Natural killer cell treated with Interleukin-12 subunit alpha and Interleukin-12 subunit beta and Interleukin-15 and Interleukin-18, amount 100 ng/mL, for 72 hours (primary cell): ENCODE data around the gene CUX1. TPM values are rescaled to one million over a fixed set of nuclear protein-coding genes. Genes with fewer than 3 reads are reported as not detected.
"Not testable (repeated sequence)": the region's sequence is repeated elsewhere in the genome, so short reads cannot be mapped to it uniquely, and the experiment has no call there.

Source experiments
- ATAC-seq, 2 donors: fragments of 150-1000 bp; cut with Tn5 transposase in 1 of 2; sonication (Bioruptor Pico), chemical (Tn5 transposase) in 1 of 2; 2 replicates each; pipeline ENCODE4 v1.10.0; 2021
- DNase-seq: peaks from one replicate; pipeline ENCODE4 v3.0.0; 2022; ENCODE audit warnings: low spot score
- H3K27ac Mint-ChIP-seq, 2 donors: 1 replicate in 1 of 2; 2 replicates in 1 of 2; pipeline ENCODE4 v1.8.0; 2022; ENCODE audit warnings: mixed read lengths in 2 of 2, mild to moderate bottlenecking in 1 of 2, moderate library complexity in 1 of 2
- H3K27me3 Mint-ChIP-seq, 2 donors: 1 replicate in 1 of 2; 2 replicates in 1 of 2; pipeline ENCODE4 v1.8.0; 2022; ENCODE audit warnings: mixed read lengths in 2 of 2
- H3K36me3 Mint-ChIP-seq: one replicate; pipeline ENCODE4 v1.8.0; 2022; ENCODE audit warnings: mixed read lengths
- H3K4me1 Mint-ChIP-seq, 2 donors: 1 replicate in 1 of 2; 2 replicates in 1 of 2; pipeline ENCODE4 v1.8.0; 2022; ENCODE audit warnings: low read depth in 2 of 2, mixed read lengths in 2 of 2, mild to moderate bottlenecking in 1 of 2
- H3K4me3 Mint-ChIP-seq: one replicate; pipeline ENCODE4 v1.8.0; 2022; ENCODE audit warnings: mixed read lengths
- H3K9me3 Mint-ChIP-seq: 2 replicates; pipeline ENCODE4 v1.8.0; 2022; ENCODE audit warnings: mixed read lengths
- total RNA-seq, 2 donors: library from RNA; stranded (reverse); gene quantifications; one replicate each; pipeline ENCODE4 v1.2.3, GENCODE V29; 2022

Gene CUX1
- total RNA-seq, 2 donors from 2014 or later = 25.2 to 28.5 TPM

DNA sequence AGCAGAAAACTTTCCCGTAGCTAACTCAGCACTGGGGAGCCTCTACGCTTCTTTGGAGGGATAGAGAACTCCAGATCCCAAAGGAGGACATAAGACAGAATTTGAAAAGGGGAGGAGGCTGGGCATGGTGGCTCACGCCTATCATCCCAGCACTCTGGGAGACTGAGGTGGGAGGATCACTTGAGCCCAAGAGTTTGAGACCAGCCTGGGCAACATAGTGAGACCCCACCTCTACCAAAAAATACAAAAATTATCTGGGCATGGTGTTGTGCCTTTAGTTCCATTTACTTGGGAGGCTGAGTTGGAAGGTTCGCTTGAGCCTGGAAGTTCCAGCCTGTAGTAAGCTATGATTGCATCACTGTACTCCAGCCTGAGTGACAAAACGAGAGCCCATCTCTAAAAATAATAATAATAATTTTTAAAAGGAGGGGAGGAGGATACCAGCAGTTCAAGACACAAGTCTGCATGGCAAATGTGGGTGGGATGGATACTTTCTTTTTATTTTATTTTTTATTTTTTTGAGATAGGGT lies 303.3 kb downstream of the CUX1 start:
- no peaks in the 10 kb centered on the region for H3K9me3 Mint-ChIP-seq
- H3K27ac Mint-ChIP-seq = no peak overlapping the region
- ATAC-seq = no peak
- peaks cover 5% of the 10 kb centered on the region for H3K36me3 Mint-ChIP-seq
- DNase-seq = no peak
- no peak overlapping the region for H3K4me3 Mint-ChIP-seq
- no peaks in the 10 kb centered on the region for H3K27me3 Mint-ChIP-seq
- peaks cover 9% of the 10 kb centered on the region in 2 donors for H3K4me1 Mint-ChIP-seq

DNA sequence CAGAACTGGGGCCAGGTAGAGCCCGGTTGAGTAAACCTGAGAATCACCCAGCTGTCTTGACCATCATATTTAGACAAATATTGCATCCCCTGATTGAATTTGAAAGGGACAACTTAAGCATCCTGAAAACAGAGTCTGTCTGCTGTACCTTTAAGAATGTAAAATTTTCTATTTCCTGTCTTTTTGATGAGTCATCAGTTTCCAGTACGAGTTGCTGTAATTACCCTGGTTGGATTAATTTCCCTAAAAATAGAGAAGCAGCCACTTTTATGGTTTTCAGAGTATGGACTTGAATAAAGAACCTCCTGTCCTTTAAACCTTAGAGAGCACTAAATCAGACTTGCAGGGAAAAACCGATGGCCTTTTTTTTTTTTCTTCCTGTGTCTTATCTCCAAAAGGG lies 304.6 kb downstream of the CUX1 start:
- H3K4me3 Mint-ChIP-seq = no peak overlapping the region
- ATAC-seq = peak in 1 of 2 donors; percentile 43

DNA sequence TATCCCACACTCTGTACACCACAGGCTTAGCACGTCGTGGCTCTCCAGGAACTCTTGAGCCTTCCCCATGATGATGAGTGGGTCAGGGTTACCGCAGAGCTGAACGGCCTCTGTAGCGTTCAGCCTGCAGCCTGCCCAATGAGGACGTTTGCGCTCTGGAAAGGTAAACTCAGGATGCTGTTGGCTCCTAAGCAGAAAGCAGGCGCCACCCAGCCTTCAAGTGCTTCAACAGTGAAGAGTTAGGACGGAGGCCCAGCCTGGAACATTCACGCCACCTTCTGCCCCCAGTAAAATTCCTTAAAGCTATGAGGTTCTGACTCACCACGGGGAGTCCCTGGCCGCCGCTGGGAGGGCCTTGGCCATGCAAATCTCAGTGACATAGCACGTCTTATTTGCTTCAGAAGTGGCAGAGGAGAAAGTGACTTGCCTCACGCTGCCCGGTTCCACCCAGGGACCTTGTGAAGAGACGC lies 307.7 kb downstream of the CUX1 start:
- Mint-ChIP-seq H3K27me3 (no peaks in the 10 kb centered on the region), H3K4me1 (peaks cover 9% of the 10 kb centered on the region in 2 donors), H3K4me3 (no peak overlapping the region), H3K27ac (no peak overlapping the region), H3K9me3 (no peaks in the 10 kb centered on the region), H3K36me3 (no peaks in the 10 kb centered on the region)
- ATAC-seq = no peak
- no peak for DNase-seq

More for the DNA sequence above, 304.6 kb downstream of the CUX1 start:
- Mint-ChIP-seq H3K27ac (peak overlapping the region; percentile 53 to 56), H3K9me3 (no peaks in the 10 kb centered on the region), H3K4me1 (peaks cover 9% of the 10 kb centered on the region in 2 donors), H3K27me3 (no peaks in the 10 kb centered on the region), H3K36me3 (no peaks in the 10 kb centered on the region)
- DNase-seq = no peak

DNA sequence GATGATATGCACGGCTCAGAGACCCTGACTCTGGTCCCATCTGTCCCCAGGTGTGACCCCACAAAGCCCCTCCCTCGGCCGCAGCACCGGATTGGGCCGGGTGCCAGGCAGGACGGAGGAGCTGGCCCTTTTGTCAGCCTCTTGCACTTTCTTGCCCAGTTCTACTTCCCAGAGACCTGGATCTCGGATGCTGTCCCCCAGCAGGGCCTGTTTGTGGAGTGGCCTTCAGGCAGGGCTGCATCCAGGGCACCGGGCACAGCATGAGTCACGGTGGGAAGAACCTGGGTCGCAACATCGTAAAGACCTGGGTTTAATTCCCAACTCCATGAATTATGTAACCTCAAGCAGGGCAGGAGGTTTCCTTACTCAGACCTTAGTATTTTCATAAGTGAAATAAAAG lies 310.9 kb downstream of the CUX1 start:
- ATAC-seq (no peak), DNase-seq (no peak)
- Mint-ChIP-seq H3K27ac (no peak overlapping the region), H3K27me3 (no peaks in the 10 kb centered on the region), H3K9me3 (no peaks in the 10 kb centered on the region), H3K36me3 (no peaks in the 10 kb centered on the region), H3K4me3 (no peak overlapping the region), H3K4me1 (peaks cover 0 to 3% of the 10 kb centered on the region in 2 donors)

DNA sequence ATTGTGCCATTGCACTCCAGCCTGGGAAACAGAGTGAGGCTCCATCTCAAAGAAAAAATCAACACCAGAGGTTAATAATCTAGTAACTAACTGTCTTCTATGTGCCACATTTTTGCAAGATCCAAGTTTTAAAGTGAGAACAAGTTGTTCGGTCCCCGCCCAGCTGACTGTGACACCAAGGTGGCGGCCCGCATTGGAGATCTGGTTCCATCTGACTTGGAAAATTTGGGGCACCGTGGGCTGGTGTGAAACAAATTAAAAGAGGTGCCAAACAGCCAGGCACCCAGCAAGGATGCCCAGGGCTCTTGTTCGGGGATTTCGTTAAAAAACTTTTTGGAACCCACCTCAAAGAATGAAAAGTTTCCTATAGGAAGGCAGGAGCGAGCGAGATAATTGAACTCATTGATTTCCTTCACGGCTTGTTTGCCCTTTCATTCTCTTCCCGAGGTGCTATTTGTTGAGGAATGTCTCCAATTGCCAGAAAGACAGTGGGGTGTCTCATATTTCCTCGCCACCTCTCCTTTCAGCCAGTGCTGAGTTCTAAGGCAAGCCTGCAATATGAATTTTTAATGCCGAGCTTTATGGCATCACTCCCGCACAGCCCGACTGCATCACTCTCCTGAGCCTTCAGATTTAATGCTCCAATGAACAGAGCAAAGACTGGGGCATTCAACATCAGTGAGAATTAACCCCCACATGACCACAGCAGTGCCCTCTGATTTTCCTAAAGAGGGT lies 312.4 kb downstream of the CUX1 start:
- Mint-ChIP-seq H3K4me1 (no peaks in the 10 kb centered on the region), H3K36me3 (no peaks in the 10 kb centered on the region), H3K27ac (no peak overlapping the region), H3K27me3 (no peaks in the 10 kb centered on the region), H3K9me3 (no peaks in the 10 kb centered on the region), H3K4me3 (no peak overlapping the region)
- no peak for DNase-seq
- no peak for ATAC-seq

DNA sequence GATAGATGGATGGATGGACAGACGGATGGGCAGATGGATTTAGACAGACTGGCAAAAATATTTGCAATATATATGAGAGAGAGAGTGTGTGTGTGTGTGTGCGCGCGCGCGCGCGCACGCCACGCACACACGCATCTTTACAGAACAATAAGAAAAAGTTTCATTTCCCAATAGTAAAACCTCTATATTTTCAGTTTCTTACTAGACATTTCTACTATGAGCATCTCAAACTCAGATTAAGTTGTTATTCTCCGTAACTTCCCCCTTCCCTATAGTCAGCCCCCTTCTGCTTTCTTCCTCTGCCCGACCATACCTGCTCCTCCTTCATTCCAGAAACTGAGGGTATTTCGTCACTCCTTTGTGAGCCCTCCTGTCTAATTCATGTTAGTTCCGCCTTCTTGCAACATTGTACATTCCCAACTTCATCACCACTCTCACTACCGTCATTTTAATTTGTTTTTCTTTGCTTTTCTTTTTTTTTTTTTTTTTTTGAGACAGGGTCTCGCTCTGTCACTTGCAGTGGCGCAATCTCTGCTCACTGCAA lies 314.9 kb downstream of the CUX1 start:
- no peaks in the 10 kb centered on the region for H3K27me3 Mint-ChIP-seq

DNA sequence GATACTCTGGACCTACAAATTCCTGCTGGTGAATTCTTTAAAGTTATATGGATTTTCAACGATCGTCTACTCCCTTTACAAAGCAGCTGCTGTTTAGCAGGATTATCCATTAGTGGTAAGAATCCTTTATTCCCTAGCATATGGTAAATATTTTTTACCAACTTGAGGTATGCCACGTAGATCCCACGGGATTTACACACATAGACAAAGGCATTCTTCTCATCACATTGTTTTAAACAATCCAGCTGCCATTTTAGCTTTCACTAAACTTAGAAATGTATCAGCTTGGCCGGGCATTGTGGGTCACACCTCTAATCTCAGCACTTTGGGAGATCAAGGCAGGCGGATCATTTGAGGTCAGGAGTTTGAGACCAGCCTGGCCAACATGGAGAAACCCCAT lies 321.2 kb downstream of the CUX1 start:
- Mint-ChIP-seq H3K36me3 (no peaks in the 10 kb centered on the region), H3K9me3 (no peaks in the 10 kb centered on the region), H3K4me1 (peaks cover 8% of the 10 kb centered on the region in 2 donors), H3K27ac (no peak overlapping the region), H3K27me3 (no peaks in the 10 kb centered on the region), H3K4me3 (no peak overlapping the region)
- DNase-seq = no peak
- no peak for ATAC-seq

More for the DNA sequence above, 314.9 kb downstream of the CUX1 start:
- DNase-seq (no peak), ATAC-seq (no peak)
- H3K4me3 Mint-ChIP-seq = no peak overlapping the region
- H3K27ac Mint-ChIP-seq = no peak overlapping the region
- no peaks in the 10 kb centered on the region for H3K4me1 Mint-ChIP-seq
- no peaks in the 10 kb centered on the region for H3K9me3 Mint-ChIP-seq
- H3K36me3 Mint-ChIP-seq = no peaks in the 10 kb centered on the region

DNA sequence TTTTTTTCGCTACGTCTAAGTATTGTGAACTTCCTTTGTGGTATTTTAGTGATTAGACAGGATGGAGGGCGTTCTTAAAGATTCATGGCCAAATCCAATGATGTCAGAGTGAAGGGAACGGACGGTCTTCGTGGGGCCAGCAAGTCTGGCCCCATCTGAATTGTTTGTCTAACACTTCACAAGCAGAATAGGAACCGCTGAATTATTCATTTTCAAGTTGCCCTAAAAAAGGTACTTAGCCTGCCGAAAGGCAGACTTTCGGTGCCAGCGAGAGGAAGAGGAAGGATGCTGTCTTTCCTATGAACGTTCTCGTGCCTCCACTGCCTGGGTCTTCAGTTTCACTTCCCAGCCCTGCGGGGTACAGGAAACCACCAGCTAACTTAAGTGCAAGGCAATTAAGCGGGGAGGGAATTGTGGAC lies 323.5 kb downstream of the CUX1 start:
- no peaks in the 10 kb centered on the region for H3K27me3 Mint-ChIP-seq
- peak overlapping the region; percentile 60 for H3K4me3 Mint-ChIP-seq
- peak overlapping the region in 1 of 2 donors; percentile 48 for H3K27ac Mint-ChIP-seq
- no peaks in the 10 kb centered on the region for H3K9me3 Mint-ChIP-seq
- no peaks in the 10 kb centered on the region for H3K36me3 Mint-ChIP-seq
- no peak for ATAC-seq
- DNase-seq = no peak
- peaks cover 8 to 11% of the 10 kb centered on the region in 2 donors for H3K4me1 Mint-ChIP-seq

DNA sequence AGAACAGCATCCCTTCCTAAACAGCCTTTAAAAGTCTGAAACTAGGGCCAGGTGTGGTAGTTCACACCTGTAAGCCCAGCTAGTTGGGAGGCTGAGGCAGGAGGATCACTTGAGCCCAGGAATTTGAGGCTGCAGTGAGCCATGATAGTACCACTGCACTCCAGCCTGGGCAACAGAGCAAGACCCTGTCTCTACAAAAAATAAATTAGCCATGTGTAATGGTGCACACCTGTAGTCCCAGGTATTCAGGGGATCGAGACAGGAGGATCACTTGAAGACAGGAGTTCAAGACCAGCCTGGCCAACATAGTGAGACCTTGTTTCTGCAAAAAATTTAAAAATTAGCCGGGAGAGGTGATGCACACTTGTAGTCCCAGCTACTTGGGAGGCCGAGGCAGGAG lies 325.0 kb downstream of the CUX1 start:
- H3K4me1 Mint-ChIP-seq = peaks cover 8 to 11% of the 10 kb centered on the region in 2 donors
- H3K36me3 Mint-ChIP-seq, H3K4me3 Mint-ChIP-seq, H3K27me3 Mint-ChIP-seq, DNase-seq, ATAC-seq, H3K27ac Mint-ChIP-seq, H3K9me3 Mint-ChIP-seq: not testable (repeated sequence)

DNA sequence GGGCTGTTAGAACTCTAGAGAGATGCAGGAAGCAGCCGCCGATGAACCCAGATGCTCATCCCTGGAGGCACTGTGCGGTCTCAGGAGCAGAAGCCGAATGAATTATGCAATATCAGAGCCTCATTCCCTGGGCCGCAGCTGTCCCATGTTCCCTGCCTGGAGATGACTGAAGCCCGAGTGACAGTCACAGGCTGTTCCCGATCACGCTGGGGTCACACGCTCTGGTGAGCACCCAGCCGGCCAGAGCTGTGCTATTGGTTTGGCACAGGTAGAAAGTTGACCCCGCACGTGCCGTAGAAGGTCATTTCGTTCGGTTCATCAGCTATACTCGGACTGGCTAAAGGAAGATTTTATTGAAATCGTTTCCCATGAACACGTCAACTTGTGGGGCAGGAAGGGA lies 328.7 kb downstream of the CUX1 start:
- DNase-seq = no peak
- H3K27me3 Mint-ChIP-seq = no peaks in the 10 kb centered on the region
- no peak overlapping the region for H3K27ac Mint-ChIP-seq

DNA sequence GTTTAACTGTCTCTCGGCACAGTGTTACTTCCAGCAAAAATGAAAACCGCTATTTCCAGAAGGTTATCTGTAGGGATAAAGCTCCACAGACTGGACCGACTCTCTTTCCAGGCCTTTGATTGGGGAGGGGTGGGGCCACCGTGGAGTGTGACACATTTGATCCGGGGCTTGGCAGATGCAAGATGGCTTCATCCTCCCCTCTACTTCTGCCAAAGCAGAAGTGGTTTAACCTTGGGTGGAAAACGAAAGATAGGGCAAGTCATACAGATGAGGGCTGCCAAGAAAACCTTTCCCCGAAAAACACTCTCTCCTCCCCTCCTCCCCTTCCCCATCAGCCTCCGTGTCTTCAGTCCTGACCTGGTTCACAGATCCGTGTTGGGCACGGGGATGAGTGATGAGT lies 329.6 kb downstream of the CUX1 start:
- Mint-ChIP-seq H3K36me3 (no peaks in the 10 kb centered on the region), H3K27ac (no peak overlapping the region), H3K4me1 (peaks cover 0 to 4% of the 10 kb centered on the region in 2 donors), H3K9me3 (no peaks in the 10 kb centered on the region), H3K27me3 (no peaks in the 10 kb centered on the region), H3K4me3 (no peak overlapping the region)
- ATAC-seq = no peak
- DNase-seq = no peak

More for the DNA sequence above, 328.7 kb downstream of the CUX1 start:
- Mint-ChIP-seq H3K4me3 (no peak overlapping the region), H3K4me1 (peaks cover 2 to 6% of the 10 kb centered on the region in 2 donors), H3K36me3 (no peaks in the 10 kb centered on the region), H3K9me3 (no peaks in the 10 kb centered on the region)
- ATAC-seq = no peak

DNA sequence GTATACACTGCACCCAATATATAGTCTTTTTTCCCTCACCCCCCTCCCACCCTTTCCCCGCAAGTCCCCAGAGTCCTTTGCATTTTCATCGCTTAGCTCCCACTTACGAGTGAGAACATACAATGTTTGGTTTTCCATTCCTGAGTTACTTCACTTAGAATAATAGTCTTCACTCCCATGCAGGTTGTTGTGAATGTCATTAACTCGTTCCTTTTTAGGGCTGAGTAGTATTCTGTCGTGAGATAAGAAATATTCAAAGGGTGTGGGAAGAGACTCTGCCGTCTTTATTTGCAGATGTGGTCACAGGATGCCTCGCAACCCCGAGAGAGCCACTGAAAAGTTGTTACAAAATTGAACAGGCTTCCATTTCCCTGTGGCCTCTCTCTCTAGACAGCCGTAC lies 331.4 kb downstream of the CUX1 start:
- Mint-ChIP-seq H3K4me1 (peaks cover 0 to 4% of the 10 kb centered on the region in 2 donors), H3K36me3 (peaks cover 4% of the 10 kb centered on the region), H3K4me3 (no peak overlapping the region), H3K9me3 (no peaks in the 10 kb centered on the region), H3K27ac (no peak overlapping the region), H3K27me3 (no peaks in the 10 kb centered on the region)
- DNase-seq (no peak), ATAC-seq (no peak)

DNA sequence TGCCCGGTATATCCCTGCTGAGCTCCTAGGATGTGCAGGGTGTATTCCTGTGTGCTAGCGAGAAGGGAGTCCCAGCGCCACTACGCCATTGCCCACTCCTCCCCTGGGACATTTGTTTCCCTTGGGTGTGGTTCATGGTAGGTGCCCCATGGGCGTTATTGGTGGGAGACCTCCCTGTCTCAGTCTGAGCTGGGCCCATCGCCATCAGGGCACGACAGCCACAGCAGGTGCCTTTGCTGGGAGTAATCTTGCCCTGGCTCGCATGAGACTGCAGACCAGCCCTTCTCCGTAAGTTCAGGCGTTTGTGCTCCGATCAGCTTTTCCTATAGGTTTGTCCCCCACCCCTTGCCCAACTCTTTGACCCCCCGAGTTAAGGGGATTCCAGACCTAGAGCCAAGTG lies 332.0 kb downstream of the CUX1 start:
- no peak for DNase-seq
- no peaks in the 10 kb centered on the region for H3K27me3 Mint-ChIP-seq
- peaks cover 5% of the 10 kb centered on the region for H3K36me3 Mint-ChIP-seq
- ATAC-seq = no peak
- H3K4me3 Mint-ChIP-seq = no peak overlapping the region
- H3K9me3 Mint-ChIP-seq = no peaks in the 10 kb centered on the region
- no peak overlapping the region for H3K27ac Mint-ChIP-seq
- H3K4me1 Mint-ChIP-seq = peaks cover 0 to 4% of the 10 kb centered on the region in 2 donors

DNA sequence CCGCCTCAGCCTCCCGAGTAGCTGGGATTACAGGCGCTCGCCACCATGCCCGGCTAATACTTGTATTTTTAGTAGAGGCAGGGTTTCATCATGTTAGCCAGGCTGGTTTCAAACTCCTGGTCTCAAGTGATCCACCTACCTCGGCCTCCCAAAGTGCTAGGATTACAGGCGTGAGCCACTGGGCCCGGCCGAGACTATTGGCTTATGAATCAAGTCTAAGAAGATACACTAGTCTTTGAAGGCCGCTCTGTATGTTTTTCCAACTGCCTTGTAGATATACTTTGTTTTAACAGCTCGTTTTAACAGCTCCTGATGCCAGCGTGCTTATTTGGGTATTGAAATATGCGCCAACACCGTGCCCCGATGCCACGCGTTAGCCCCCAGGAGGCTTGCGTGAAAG lies 332.8 kb downstream of the CUX1 start:
- no peak overlapping the region for H3K27ac Mint-ChIP-seq
- H3K4me1 Mint-ChIP-seq = peaks cover 0 to 2% of the 10 kb centered on the region in 2 donors
- DNase-seq (no peak), ATAC-seq (no peak)
- H3K36me3 Mint-ChIP-seq = peaks cover 5% of the 10 kb centered on the region
- H3K27me3 Mint-ChIP-seq = no peaks in the 10 kb centered on the region
- no peaks in the 10 kb centered on the region for H3K9me3 Mint-ChIP-seq
- H3K4me3 Mint-ChIP-seq = no peak overlapping the region
